Hematopoietic multipotent progenitor cell treated with erythropoietin and hydrocortisone succinate and interleukin-3 and kit ligand, for 6 days (in vitro differentiated cells): Measurements from ENCODE around the gene MTMR4.
"Not testable (repeated sequence)": the region's sequence is repeated elsewhere in the genome, so short reads cannot be mapped to it uniquely, and the experiment has no call there.

Source experiments
- DNase-seq: peaks from one replicate; pipeline ENCODE4 v3.0.0-alpha.2; 2015

MTMR4 gene

GRCh38 chr17:58488428-58488890 is 26.0 kb downstream of the MTMR4 start:
- DNase-seq = no peak

GRCh38 chr17:58487589-58488427 is 26.6 kb downstream of the MTMR4 start, which contains the start of gene HSF5:
HSF5 (minus strand) TSS chr17:58488408; CDS start chr17:58488274, 134 bp downstream.
- peak; percentile 70 for DNase-seq

DNA sequence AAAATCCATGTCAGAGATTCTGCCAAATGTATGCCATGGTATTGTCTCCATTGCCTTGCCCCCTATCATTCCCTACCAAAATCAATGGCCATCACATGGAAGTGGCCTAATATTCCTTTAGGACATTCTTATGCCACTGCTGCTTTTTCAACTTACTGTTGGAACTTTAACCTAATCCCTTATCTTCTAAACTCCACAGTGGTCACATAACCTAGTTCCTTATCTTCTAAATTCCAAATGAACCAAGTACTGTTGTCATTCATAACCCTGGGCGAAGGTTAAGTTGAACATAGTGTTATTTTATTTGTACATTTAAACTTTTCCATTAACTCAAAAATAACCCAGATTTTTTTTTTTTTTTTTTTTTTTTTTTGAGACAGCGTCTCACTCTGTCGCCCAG is 29.8 kb downstream of the MTMR4 start:
- DNase-seq = no peak

DNA sequence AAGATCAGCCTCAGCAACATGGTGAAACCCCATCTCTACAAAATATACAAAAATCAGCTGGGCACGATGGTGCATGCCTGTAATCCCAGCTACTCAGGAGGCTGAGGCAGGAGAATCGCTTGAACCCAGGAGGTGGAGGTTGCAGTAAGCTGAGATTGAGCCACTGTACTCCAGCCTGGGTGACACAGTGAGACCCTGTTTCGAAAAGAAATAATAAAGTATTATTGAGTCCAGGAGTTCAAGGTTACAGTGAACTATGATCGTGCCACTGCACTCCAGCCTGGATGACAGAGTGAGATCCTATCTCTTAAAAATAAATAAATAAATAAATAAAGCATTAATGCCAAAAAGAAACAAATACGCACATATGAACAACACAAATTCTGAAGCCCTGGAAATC is 32.6 kb downstream of the MTMR4 start:
- DNase-seq = not testable (repeated sequence)

DNA sequence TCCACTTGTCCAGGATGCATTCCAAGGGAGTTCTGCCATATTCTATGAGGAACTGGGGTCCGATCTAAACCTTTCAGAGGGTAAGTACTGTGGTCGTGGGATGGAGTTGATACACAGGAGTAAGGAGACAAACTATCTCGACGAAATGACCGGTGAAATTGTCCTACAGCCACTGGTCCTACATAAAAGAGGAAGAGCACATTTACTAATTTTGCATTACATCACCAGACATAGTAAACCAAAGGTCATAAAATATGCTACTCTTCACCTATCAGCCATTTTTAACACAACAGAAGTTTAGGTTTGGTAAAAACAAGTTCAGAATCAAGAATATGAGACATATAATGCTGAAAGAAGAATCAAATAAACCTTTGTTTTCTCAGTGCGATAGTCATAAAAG is 34.3 kb downstream of the MTMR4 start:
- no peak for DNase-seq

- DNase-seq = no peak
These were observed 37.6 kb downstream of the MTMR4 start for GRCh38 chr17:58476812-58477211.

- DNase-seq = no peak
These were observed 38.5 kb downstream of the MTMR4 start for GRCh38 chr17:58475985-58476384.

- DNase-seq = no peak
These were observed 44.1 kb downstream of the MTMR4 start for GRCh38 chr17:58470356-58470755.

- DNase-seq = no peak
These were observed 45.5 kb downstream of the MTMR4 start for GRCh38 chr17:58468944-58469343.

DNA sequence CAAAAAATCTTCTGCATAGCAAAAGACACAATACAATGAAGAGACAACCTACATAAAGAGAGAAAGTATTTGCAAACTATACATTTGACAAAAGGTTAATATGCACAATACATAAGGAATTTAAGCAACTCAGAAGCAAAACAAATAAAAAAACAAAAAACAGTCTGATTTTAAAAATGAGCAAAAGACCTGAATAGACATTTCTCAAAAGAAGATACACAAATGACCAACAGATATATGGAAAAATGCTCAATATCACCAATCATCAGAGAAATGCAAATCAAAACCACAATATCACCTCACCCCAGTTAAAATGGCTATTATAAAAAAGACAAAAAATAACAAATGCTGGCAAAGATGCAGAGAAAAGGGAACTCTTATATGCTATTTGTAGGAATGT is 58.9 kb downstream of the MTMR4 start:
- no peak for DNase-seq

DNA sequence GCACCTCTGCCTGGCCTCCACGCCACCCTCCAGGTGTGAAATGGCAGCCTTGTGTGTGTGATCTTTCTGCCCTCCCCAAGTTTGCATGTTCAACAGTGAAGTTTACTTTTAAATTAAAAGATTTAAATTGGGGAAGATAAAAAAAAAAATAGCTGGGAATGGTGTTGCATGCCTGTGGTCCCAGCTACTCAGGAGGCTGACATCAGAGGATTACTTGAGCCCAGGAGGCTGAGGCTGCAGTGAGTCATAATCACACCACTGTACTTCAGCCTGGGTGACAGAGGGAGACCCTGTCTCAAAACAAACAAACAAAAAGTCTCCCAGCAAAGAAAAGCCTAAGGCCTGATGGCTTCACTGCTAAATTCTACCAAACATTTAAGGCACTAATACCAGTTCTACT is 61.7 kb downstream of the MTMR4 start:
- no peak for DNase-seq

GRCh38 chr17:58447039-58447975 is 67.1 kb downstream of the MTMR4 start:
- DNase-seq = peak; percentile 93

GRCh38 chr17:58446086-58446485 is 68.4 kb downstream of the MTMR4 start:
- DNase-seq = no peak
